Brain pericyte (primary cell): Measurements from ENCODE around the gene PLOD2.

Source experiments
- DNase-seq: peaks from one replicate; pipeline ENCODE4 v3.0.0-alpha.2; 2012; ENCODE audit warnings: low read depth, low spot score

Gene PLOD2

GRCh38 chr3:146166415-146166821 is 5.4 kb upstream of the PLOD2 start:
- DNase-seq = no peak

- DNase-seq = no peak
Measured at GRCh38 chr3:146165877-146166276, 4.9 kb upstream of the PLOD2 start.

GRCh38 chr3:146164971-146165769 is 4.2 kb upstream of the PLOD2 start:
- DNase-seq = no peak

- no peak for DNase-seq
Measured at GRCh38 chr3:146164506-146164905, 3.5 kb upstream of the PLOD2 start.

GRCh38 chr3:146164071-146164470 is 3.1 kb upstream of the PLOD2 start:
- DNase-seq = no peak

GRCh38 chr3:146163584-146163983 is 2.6 kb upstream of the PLOD2 start:
- DNase-seq = no peak

GRCh38 chr3:146162561-146162960 is 1.6 kb upstream of the PLOD2 start:
- DNase-seq = no peak

GRCh38 chr3:146161663-146162002 is 649 bp upstream of the PLOD2 start:
- no peak for DNase-seq

GRCh38 chr3:146160321-146160963 is 542 bp downstream of the PLOD2 start:
- DNase-seq = no peak

GRCh38 chr3:146159616-146160320 is 1.2 kb downstream of the PLOD2 start:
- DNase-seq = no peak

GRCh38 chr3:146159037-146159436 is 1.9 kb downstream of the PLOD2 start:
- DNase-seq = no peak

- DNase-seq = no peak
Measured at GRCh38 chr3:146157325-146158060, 3.5 kb downstream of the PLOD2 start.

GRCh38 chr3:146156666-146157314 is 4.2 kb downstream of the PLOD2 start:
- DNase-seq = no peak

GRCh38 chr3:146156095-146156494 is 4.9 kb downstream of the PLOD2 start:
- no peak for DNase-seq

GRCh38 chr3:146154995-146155394 is 6.0 kb downstream of the PLOD2 start:
- no peak for DNase-seq

- no peak for DNase-seq
Measured at GRCh38 chr3:146154316-146154715, 6.7 kb downstream of the PLOD2 start.

- DNase-seq = no peak
Measured at GRCh38 chr3:146153429-146153828, 7.6 kb downstream of the PLOD2 start.

- DNase-seq = no peak
Measured at GRCh38 chr3:146152834-146153233, 8.2 kb downstream of the PLOD2 start.

- no peak for DNase-seq
Measured at GRCh38 chr3:146148468-146148931, 12.5 kb downstream of the PLOD2 start.

- DNase-seq = no peak
Measured at GRCh38 chr3:146145642-146146041, 15.3 kb downstream of the PLOD2 start.

- DNase-seq = no peak
Measured at GRCh38 chr3:146142757-146143156, 18.2 kb downstream of the PLOD2 start.
